ENCODE data around the gene GATAD2A.
"Not testable (repeated sequence)": the region's sequence is repeated elsewhere in the genome, so short reads cannot be mapped to it uniquely, and the experiment has no call there.

The GATAD2A gene

GRCh38 chr19:19459073-19459472, 53.6 kb downstream of the GATAD2A start:
- DNase-seq (ENCODE audit: low read depth, low spot score): no peak
- H3K4me3 ChIP-seq (ENCODE audit: low read length): peak overlapping the region; percentile 48

GRCh38 chr19:19459707-19460251, 54.3 kb downstream of the GATAD2A start:
- DNase-seq (ENCODE audit: low read depth, low spot score): peak; percentile 86
- H3K4me3 ChIP-seq (ENCODE audit: low read length): peak overlapping the region; percentile 48

GRCh38 chr19:19460258-19460731, 54.8 kb downstream of the GATAD2A start:
- DNase-seq (ENCODE audit: low read depth, low spot score): no peak
- H3K4me3 ChIP-seq (ENCODE audit: low read length): peak overlapping the region; percentile 48

GRCh38 chr19:19460761-19461265, 55.3 kb downstream of the GATAD2A start:
- peak; percentile 37 for DNase-seq (ENCODE audit: low read depth, low spot score)
- H3K4me3 ChIP-seq (ENCODE audit: low read length): peak overlapping the region; percentile 48

- no peak for DNase-seq (ENCODE audit: low read depth, low spot score)
Measured at GRCh38 chr19:19461306-19461670, 55.8 kb downstream of the GATAD2A start.

GRCh38 chr19:19461671-19462622, 56.5 kb downstream of the GATAD2A start:
- DNase-seq (ENCODE audit: low read depth, low spot score): no peak
- H3K4me3 ChIP-seq (ENCODE audit: low read length): no peak overlapping the region

More at GRCh38 chr19:19461306-19461670, 55.8 kb downstream of the GATAD2A start:
- H3K4me3 ChIP-seq (ENCODE audit: low read length): no peak overlapping the region; the same call in 1 of the 2 replicates

GRCh38 chr19:19463348-19464117, 58.1 kb downstream of the GATAD2A start:
- H3K4me3 ChIP-seq (ENCODE audit: low read length): no peak overlapping the region
- no peak for DNase-seq (ENCODE audit: low read depth, low spot score)

GRCh38 chr19:19464339-19465098, 59.0 kb downstream of the GATAD2A start:
- H3K4me3 ChIP-seq (ENCODE audit: low read length): no peak overlapping the region
- DNase-seq (ENCODE audit: low read depth, low spot score): no peak

- H3K4me3 ChIP-seq (ENCODE audit: low read length): no peak overlapping the region
- DNase-seq (ENCODE audit: low read depth, low spot score): no peak
Measured at GRCh38 chr19:19465436-19466070, 60.1 kb downstream of the GATAD2A start.

GRCh38 chr19:19466201-19466600, 60.7 kb downstream of the GATAD2A start:
- no peak for DNase-seq (ENCODE audit: low read depth, low spot score)

GRCh38 chr19:19468424-19469050, 63.1 kb downstream of the GATAD2A start:
- H3K4me3 ChIP-seq (ENCODE audit: low read length): no peak overlapping the region
- DNase-seq (ENCODE audit: low read depth, low spot score): no peak

More at GRCh38 chr19:19466201-19466600, 60.7 kb downstream of the GATAD2A start:
- H3K4me3 ChIP-seq (ENCODE audit: low read length): no peak overlapping the region

- no peak for DNase-seq (ENCODE audit: low read depth, low spot score)
- no peak overlapping the region for H3K4me3 ChIP-seq (ENCODE audit: low read length)
Measured at GRCh38 chr19:19470579-19470978, 65.1 kb downstream of the GATAD2A start.

- no peak overlapping the region for H3K4me3 ChIP-seq (ENCODE audit: low read length)
- DNase-seq (ENCODE audit: low read depth, low spot score): no peak
Measured at GRCh38 chr19:19471682-19472081, 66.2 kb downstream of the GATAD2A start.

GRCh38 chr19:19472106-19472505, 66.6 kb downstream of the GATAD2A start:
- not testable (repeated sequence) for DNase-seq (ENCODE audit: low read depth, low spot score); H3K4me3 ChIP-seq (ENCODE audit: low read length)

GRCh38 chr19:19475015-19475765, 69.7 kb downstream of the GATAD2A start:
- no peak overlapping the region for H3K4me3 ChIP-seq (ENCODE audit: low read length)
- no peak for DNase-seq (ENCODE audit: low read depth, low spot score)

GRCh38 chr19:19475849-19476828, 70.7 kb downstream of the GATAD2A start:
- no peak overlapping the region for H3K4me3 ChIP-seq (ENCODE audit: low read length)
- DNase-seq (ENCODE audit: low read depth, low spot score): no peak
